RWPE2 (cell line): ENCODE results near the gene TFF2.

Source experiments
- ATAC-seq: fragments of 200-7000 bp; cut with Tn5 transposase; 3 replicates; pipeline ENCODE4 v1.9.1; 2021; ENCODE audit warnings: low read depth
- DNase-seq: peaks from one replicate; pipeline ENCODE4 v3.0.0-alpha.2; 2020; ENCODE audit warnings: low spot score
- H3K27ac ChIP-seq: fragments of 450-650 bp; 2 replicates; pipeline ENCODE4 v1.5.1; 2017; ENCODE audit warnings: mild to moderate bottlenecking; ENCODE audit not compliant: poor library complexity, severe bottlenecking
- H3K27me3 ChIP-seq: fragments of 250-450 bp; sonication (Bioruptor Pico); 2 replicates; pipeline ENCODE4 v1.5.1; 2021; ENCODE audit warnings: mild to moderate bottlenecking, moderate library complexity; ENCODE audit not compliant: insufficient read depth, poor library complexity, severe bottlenecking
- H3K36me3 ChIP-seq: fragments of 250-450 bp; sonication (Bioruptor Pico); 2 replicates; pipeline ENCODE4 v1.5.1; 2020; ENCODE audit warnings: low read depth, mild to moderate bottlenecking, moderate library complexity
- H3K4me1 ChIP-seq: fragments of 250-450 bp; sonication (Bioruptor Pico); 2 replicates; pipeline ENCODE4 v1.5.1; 2021; ENCODE audit warnings: mild to moderate bottlenecking, moderate library complexity; ENCODE audit not compliant: insufficient read depth, poor library complexity, severe bottlenecking
- H3K4me3 ChIP-seq: fragments of 250-450 bp; sonication (Bioruptor Pico); 2 replicates; pipeline ENCODE4 v1.5.1; 2021; ENCODE audit warnings: mild to moderate bottlenecking, moderate library complexity; ENCODE audit not compliant: severe bottlenecking
- H3K9me3 ChIP-seq: fragments of 250-450 bp; sonication (Bioruptor Pico); 2 replicates; pipeline ENCODE4 v1.5.1; 2021; ENCODE audit warnings: mild to moderate bottlenecking, moderate library complexity; ENCODE audit not compliant: severe bottlenecking
- CTCF ChIP-seq: fragments of 450-650 bp; IDR thresholded peaks from one replicate; pipeline ENCODE4 v1.5.1; 2017; ENCODE audit warnings: mild to moderate bottlenecking, moderate library complexity; ENCODE audit not compliant: poor library complexity, severe bottlenecking

Gene TFF2

GRCh38 chr21:42350927-42351426, at the start of gene TFF2:
TFF2 (minus strand) TSS chr21:42350994; CDS start chr21:42350957, 37 bp downstream.
- H3K4me1 ChIP-seq = no peaks in the 10 kb centered on the region
- no peak for TF ChIP-seq CTCF
- H3K9me3 ChIP-seq = no peaks in the 10 kb centered on the region
- H3K36me3 ChIP-seq = no peaks in the 10 kb centered on the region
- ATAC-seq (no peak), DNase-seq (no peak)
- H3K27me3 ChIP-seq = no peaks in the 10 kb centered on the region
- H3K27ac ChIP-seq = no peak within 1 kb of the TSS
- H3K4me3 ChIP-seq = no peak within 1 kb of the TSS

- peaks cover 10% of the 10 kb centered on the region for H3K4me1 ChIP-seq
- no peak overlapping the region for H3K27ac ChIP-seq
- ATAC-seq = no peak
- no peak for DNase-seq
- H3K4me3 ChIP-seq = no peak overlapping the region
- TF ChIP-seq CTCF = no peak
- H3K36me3 ChIP-seq = no peaks in the 10 kb centered on the region
- no peaks in the 10 kb centered on the region for H3K9me3 ChIP-seq
- H3K27me3 ChIP-seq = no peaks in the 10 kb centered on the region
Observed at GRCh38 chr21:42400525-42400924, 49.7 kb upstream of the TFF2 start.

- Histone ChIP-seq H3K4me1 (peaks cover 10% of the 10 kb centered on the region), H3K9me3 (no peaks in the 10 kb centered on the region), H3K27ac (no peak overlapping the region), H3K36me3 (no peaks in the 10 kb centered on the region), H3K27me3 (no peaks in the 10 kb centered on the region), H3K4me3 (no peak overlapping the region)
- ATAC-seq (no peak), DNase-seq (no peak)
- no peak for TF ChIP-seq CTCF
Observed at GRCh38 chr21:42398436-42399028, 47.7 kb upstream of the TFF2 start.

GRCh38 chr21:42397746-42398394, 47.1 kb upstream of the TFF2 start:
- Histone ChIP-seq H3K9me3 (no peaks in the 10 kb centered on the region), H3K4me3 (no peak overlapping the region), H3K36me3 (no peaks in the 10 kb centered on the region), H3K27me3 (no peaks in the 10 kb centered on the region), H3K27ac (no peak overlapping the region), H3K4me1 (peaks cover 10% of the 10 kb centered on the region)
- DNase-seq = no peak
- ATAC-seq = no peak
- no peak for TF ChIP-seq CTCF
